Raji (cell line): Measurements from ENCODE around the gene PITPNC1.

ENCODE experiments used
- POLR2A ChIP-seq: IDR thresholded peaks from 2 replicates; pipeline ENCODE4 v1.6.1; 2011; ENCODE audit warnings: low read depth, low read length, control low read depth; ENCODE audit not compliant: insufficient read depth

Gene PITPNC1

DNA sequence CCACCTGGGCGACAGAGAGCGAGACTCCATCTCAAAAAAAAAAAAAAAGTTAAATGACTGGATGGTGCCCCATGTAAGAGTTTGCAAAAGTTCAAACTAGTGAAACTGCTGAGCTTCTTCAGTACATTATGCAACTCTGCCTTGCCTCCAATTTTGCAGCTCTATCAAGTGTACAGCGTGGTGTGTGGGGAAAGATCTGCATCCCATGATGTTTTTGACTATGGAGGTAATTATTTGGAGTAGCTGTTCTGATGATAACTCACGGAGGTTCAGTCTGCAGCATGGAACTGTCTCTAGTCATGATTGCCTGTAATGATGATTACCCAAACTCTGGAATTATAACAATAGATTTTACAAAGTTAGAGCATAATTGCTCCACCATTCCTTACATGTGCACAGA is 149.6 kb downstream of the PITPNC1 start:
- no peak for TF ChIP-seq POLR2A

DNA sequence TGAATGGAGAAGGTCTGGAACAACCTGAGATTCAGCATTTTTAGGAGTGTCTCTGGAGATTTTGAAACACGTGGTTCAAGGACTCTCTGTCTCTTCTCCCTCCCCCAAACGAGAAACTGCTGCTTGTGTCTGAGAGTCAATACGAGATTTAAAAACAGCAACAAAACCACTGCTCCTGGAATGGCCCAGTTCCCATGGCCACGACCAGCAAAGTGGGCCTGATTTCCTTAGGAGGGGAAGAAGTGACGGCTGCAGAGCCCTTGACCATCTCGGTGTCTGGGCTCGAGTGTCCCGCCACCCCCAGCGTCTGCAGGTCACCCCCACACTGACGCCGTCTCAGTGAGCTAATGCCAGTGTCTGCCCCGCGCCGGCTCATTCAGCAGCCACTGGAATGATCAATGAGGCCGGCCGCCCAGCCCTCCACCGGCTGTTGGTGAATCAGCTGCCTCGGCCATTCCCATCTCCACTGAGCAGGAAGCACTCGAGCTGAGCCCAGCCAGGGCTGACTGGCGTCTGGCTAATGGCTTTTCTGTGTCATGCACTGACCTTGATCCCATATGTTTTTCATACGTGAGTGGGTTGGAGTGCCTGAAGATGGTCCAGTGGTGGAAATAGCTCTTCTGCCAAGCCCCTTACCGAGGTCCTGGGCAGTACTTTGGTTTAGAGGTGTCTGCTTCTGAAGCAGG is 151.8 kb downstream of the PITPNC1 start:
- TF ChIP-seq POLR2A, result no peak

DNA sequence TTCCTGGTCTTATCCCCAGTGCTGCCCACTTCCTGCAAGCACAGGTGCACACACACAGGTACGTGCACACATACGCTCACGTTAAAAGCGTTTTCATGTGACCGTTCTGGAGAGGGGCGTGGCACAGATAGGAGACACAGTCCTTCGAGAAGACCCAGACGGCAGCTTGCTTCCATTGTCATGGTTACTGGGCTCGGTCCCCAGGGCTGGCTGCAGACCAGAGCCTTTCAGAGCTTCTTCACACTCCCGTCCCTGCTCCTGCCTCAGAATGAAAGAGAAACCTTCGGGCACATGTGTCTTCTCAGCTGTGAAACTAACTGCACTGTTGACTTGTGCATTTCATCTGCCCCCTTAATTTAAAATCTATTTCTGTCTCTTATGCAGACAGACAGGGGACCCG is 154.2 kb downstream of the PITPNC1 start:
- TF ChIP-seq POLR2A, result no peak

DNA sequence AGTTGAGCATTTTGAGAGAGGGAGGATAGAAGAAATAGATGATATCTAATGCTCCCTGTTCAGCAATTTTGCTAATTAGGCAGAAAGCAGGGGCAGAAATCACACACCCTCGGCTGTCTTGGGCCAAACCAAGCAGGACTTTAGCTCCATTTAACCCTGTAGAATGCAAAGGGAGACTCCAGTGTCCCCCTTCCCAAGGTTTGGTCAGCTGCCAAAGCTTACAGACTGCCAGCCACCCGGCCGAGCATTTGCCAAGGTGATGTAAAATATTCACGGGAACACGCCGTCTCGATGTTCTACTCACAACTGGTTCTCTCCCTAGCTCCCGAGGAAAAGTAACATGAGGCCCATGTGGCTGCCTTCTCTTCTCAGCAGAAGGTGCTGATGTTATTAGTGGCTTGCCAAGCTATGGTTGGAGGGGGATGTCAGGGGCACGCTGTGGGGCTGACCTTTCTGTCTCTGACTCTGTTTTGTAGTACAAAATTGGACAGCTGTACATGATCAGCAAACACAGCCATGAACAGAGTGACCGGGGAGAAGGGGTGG is 155.3 kb downstream of the PITPNC1 start:
- TF ChIP-seq POLR2A, result no peak

DNA sequence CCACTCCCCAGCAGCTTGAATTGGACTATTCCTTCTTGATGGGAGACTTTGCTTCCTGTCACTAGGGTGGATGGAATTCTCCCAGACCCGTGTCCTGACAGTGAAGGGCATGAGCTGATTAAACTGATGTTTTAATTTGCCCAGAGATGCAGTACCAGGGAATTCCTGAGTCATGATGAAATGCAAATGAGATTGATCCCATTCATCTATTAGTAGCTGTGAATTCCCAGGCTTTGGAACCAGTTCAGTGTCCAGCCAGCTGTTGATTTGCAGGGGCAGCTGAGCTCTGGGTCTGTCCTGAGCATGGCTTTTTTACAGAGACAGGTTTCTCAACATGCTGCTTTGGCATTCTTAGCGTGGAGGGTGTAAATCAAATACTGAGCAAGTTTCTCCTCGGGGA is 157.9 kb downstream of the PITPNC1 start:
- no peak for TF ChIP-seq POLR2A

DNA sequence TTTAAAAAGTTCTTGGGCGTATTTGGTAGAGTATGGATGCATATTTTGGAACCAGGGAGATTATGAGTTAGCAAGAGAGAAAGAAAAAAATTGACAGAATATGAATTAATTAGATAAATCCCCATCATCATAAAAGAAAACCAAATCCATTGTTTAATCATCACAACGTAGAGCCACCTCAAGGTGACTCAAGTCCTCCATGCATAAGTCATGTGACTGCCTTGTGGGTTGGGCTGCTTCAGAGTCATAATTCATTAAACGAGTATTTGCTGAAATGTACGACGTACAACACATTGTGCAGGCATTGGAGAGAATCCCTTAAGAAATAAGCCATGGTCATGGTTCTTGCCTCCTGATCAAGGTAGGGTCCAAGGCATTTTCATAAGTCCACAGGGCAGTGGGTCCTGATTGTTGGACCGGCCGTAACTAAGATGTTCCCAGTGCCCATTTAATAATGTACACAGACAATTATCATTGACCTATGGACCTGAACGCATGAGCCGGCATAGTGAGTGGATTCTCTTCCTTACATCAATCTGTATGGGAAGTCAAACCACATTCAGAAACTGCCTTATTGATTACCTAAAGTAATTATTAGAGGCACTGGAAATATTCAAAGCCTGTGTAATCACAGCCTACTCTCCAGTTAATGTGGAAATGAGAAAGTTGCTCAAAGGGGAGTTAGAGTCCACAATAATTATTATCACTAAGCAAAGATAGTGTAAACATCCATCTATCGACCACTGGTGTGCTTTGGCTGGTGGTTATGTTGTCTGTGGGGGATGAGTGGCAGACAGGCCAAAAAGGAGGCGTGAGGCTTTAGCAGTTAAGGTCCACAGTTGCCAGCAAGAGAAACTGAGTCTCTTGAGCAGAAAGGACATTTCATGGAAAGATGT is 165.4 kb downstream of the PITPNC1 start:
- no peak for TF ChIP-seq POLR2A

DNA sequence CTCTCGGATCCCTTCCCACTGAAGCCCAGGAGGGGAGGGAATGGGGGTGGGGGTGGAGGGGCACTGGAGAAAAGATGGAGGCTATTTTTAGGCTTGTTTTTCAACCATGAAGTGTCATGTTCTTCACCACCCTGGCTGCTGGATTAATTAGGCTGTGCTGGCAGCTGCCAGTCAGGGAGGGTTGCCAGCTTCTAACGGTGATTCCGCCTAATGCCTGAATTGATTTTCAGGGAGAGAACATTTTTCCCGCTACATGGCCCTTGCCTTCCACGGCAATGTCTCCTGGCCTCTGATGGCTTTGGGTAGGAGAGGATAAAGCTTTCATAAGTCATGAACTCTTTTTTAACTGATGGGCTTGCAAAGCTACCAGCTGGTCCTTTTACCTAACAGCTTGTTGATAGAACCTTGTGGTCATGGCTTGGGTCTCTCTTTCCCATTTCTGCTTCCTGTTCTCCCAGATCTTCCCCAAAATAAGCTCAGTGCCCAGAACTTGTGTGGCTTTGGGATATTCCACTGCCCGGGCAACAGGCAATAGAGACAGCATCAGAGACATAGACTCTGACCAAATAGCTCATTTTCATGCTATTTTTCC is 167.4 kb downstream of the PITPNC1 start:
- TF ChIP-seq POLR2A, result no peak

DNA sequence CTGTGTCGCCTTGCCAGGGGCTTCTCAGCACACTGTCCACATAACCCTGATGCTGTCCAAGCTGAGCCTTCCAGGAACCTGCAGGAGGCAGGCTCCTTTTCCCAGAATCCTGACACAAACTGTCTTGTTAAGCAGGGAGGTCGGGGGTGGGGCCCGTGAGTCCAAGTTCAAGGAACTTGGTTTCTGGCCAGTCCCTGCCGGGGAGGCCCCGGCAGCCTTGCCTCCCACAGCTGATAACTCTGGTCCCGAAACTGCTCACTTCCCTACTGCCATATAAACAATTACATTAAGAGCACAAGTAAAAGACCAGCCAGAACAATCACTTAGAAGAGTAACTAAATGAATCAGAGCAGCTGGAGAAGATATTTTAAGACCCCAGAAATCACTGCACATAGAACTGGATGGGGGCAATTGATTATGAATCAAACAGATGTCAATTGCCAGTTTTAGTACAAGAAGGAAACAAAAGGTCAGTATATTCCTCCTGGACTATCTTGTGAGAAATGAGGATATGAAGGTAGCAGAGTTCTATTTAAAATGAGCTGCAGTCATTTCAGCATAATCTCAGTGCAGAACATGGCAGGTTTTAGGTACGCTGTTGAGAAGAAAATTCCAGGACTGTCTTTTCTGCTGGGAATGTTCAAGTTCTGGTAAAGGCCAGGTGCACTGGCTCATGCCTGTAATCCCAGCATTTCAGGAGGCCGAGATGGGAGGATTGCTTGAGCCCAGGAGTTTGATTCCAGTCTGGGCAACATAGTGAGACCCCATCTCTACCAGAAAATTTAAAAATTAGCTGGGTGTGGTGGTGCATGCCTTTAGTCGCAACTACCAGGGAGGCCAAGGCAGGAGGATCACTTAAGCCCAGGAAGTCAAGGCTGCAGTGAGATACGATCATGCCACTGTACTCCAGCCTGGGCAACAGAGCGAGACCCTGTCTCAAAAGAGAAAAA is 169.8 kb downstream of the PITPNC1 start:
- TF ChIP-seq POLR2A, result no peak

DNA sequence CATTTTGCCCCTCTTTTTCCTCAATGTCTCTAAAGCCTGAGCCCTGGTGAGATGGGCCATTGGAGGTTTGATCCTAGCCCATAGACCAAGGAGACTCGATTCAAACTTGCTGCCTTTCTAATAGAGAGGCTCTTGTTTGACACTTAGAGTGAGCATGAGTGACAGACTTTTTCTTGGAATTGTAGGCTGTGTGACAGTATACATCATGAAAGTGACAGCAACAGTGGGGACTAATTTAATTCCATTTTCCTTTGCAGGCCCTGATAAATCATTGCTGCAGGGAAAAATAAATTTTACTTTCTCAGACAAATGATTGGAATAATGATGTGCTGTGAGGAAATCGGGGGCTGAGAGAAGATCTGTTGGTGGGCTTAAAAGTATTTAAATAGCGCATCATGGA is 171.6 kb downstream of the PITPNC1 start:
- TF ChIP-seq POLR2A, result no peak

DNA sequence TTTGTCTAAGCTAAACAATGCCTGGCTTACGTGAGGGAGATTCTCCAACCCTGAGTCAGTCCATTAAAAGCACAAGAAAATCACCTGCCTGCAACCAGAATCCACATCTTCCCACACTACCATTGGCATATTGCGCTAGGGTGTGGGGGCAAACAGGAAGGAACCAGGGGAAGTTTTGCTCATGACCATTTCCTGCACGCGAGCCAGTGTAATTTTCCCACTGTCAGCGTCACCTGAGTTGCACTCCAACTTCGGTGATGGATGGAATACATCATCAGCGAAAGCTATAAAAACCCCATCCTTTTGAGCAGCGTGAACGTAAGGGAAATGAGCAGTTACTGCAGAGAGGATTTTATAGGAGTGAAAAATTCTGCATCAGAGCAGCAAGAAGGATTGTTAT is 172.7 kb downstream of the PITPNC1 start:
- TF ChIP-seq POLR2A, result no peak

DNA sequence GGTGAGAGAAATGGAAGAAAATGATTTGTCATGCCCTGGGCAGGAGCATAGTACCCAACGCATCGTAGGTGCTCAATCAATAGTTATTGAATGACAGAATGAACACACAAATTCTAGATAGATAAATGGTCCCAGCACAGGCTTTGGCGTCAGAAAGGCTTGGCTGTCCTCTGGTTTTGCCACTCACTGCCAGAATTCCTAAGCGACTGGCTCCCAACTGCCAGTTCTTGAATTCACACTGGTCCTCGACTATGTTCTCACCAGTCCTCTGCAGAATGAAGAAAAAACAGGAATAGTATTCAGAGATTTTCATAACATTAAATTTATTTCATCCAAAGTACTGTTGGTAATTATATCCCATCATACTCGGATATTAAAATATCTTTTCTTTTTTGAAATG is 177.6 kb downstream of the PITPNC1 start:
- no peak for TF ChIP-seq POLR2A

DNA sequence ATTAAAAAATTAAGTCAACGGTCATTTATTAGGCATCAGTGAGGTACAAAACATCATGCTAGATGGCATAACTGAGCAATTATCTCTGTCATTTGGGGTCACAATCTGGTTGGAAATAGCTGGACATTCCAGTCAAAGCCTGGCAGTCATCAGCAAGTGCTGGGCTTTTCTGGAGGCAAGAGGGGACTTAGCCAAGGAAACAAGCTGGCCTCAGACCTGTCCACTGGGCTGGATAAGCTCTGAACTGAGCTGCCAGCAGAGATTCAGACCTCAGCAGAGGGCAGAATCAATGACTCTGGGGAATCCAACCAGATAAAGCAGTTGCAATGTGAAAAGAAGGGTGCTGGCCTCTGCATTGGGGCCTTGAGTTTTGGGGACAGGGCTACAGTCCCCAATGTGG is 178.8 kb downstream of the PITPNC1 start:
- no peak for TF ChIP-seq POLR2A

DNA sequence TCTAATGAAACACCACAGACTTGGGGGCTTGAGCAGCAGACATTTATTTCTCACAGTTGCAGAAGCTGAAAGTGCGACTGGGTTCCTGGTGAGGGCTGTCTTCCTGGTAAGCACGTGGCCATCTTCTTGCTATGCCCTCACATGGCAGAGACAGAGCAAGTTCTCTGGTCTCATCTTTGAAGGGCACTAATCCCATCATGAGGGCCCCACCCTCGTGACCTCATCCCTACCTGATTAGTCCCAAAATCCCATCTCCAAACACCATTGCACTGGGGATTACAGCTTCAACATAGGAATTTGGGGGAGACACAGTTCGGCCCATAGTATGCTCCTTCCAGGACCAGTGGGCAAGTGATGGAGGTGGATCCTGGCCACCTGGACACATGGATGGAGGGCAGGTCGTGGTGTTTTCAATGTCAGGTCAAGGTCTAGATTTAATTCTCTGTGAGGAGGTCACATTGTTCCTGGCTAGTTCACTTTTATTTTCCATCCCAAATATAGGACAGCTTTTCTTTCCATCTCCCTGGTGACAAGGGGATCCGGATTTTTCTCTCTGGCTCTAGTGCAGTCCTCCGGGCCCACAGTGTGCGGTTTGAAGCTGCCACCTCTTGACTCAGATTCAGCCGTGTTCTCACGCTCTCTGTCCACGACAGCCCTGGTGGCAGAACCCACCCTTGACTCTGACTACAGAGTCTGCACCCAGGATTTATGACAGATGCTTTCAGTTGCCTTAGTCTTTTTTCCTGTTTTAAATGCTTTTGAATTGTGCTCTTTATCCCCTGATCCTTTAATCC is 180.2 kb downstream of the PITPNC1 start:
- no peak for TF ChIP-seq POLR2A

DNA sequence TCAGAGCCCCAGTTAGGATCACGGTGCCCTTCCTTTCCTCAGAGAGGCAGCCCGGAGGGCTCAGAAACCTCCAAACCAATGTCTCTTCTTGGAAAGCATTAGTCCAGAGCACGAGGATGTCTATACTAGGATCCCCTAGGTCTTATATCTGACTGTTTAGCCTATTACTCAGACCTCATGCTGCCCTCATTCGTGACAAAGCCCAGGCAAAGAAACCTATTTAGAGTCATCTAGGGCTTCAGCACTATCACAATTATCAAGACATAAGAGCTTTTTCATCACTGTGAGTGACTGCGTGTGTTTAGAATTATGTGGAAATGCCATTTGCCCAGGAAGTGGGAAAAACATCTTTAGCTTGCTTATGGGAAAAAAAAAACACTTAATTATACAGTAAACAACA is 180.8 kb downstream of the PITPNC1 start:
- no peak for TF ChIP-seq POLR2A
